GM12892 (cell line): Measurements from ENCODE around the gene SMTNL1.

ENCODE experiments used
- POLR2A ChIP-seq: IDR thresholded peaks from 2 replicates; pipeline ENCODE4 v1.6.1; 2011; ENCODE audit warnings: low read depth, low read length, control low read depth
- TAF1 ChIP-seq: IDR thresholded peaks from 2 replicates; pipeline ENCODE4 v1.6.1; 2011; ENCODE audit warnings: low read depth, mild to moderate bottlenecking, control low read depth, low read length, borderline replicate concordance

GRCh38 chr11:57501953-57502352 is 35.4 kb upstream of the SMTNL1 start:
- TF ChIP-seq POLR2A (no peak), TAF1 (no peak)
